ENCODE measurements around the gene HEXD. TPM values are rescaled to one million over a fixed set of nuclear protein-coding genes. Genes with fewer than 3 reads are reported as not detected.

The HEXD gene
- polyA plus RNA-seq, 3 donors = 8.9 to 61.5 (median 12.7) TPM

DNA sequence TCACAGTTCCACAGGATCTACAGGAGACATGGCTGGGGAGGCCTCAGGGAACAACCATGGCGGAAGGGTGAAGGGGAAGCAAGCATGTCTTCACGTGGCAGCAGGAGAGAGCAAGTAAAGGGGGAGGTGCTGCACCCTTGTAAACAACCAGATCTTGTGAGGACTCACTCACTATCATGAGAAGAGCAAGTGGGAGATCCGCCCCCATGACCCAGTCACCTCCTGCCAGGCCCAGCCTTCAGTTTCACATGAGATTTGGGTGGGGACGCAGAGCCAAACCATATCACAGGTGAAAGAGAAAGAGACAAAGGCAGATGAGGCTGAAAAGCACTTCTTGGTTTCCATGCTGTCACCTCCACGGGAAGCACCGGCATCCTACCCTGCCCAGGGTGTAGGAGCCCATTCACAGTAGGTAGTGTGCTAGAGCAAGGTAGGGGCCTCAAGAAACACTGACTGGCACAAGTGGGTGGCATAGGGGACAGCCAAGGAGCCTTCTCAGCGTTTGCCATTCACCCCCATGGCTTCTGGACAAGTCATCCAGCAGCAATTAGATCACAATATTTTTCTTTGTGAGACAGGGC, 47.0 kb downstream of the HEXD start:
- H3K4me1 ChIP-seq (ENCODE audit: control insufficient read depth in 1 of 2, insufficient read depth in 2 of 2, low read length in 2 of 2) = no peaks in the 10 kb centered on the region
- Mint-ChIP-seq H3K9me3 (no peaks in the 10 kb centered on the region), H3K27me3 (ENCODE audit: low read depth in 3 of 3) (peaks cover 0 to 1% (median 0%) of the 10 kb centered on the region in 3 donors), H3K27ac (no peak overlapping the region), H3K4me1 (no peaks in the 10 kb centered on the region), H3K36me3 (peaks cover 80 to 98% of the 10 kb centered on the region in 2 donors), H3K4me3 (no peak overlapping the region)
- H3K27me3 ChIP-seq (ENCODE audit: control insufficient read depth in 2 of 2, insufficient read depth in 2 of 2, low read length in 2 of 2) = no peaks in the 10 kb centered on the region
- no peak overlapping the region for H3K9ac ChIP-seq (ENCODE audit: insufficient read depth, low read length, poor library complexity, severe bottlenecking)
- H3K9me3 ChIP-seq (replicated peaks in 1 of 2; ENCODE audit: control insufficient read depth in 1 of 2, insufficient read depth in 1 of 2, low read length in 2 of 2) = no peaks in the 10 kb centered on the region
- intact Hi-C loops (cut with micrococcal nuclease) = no loop called here
- H3K4me3 ChIP-seq (replicated peaks in 1 of 3; ENCODE audit: low read depth in 2 of 3, low read length in 3 of 3) = no peak overlapping the region
- H3K27ac ChIP-seq (ENCODE audit: low read depth in 1 of 2, low read length in 2 of 2) = no peak overlapping the region
- H3K79me2 ChIP-seq (ENCODE audit: insufficient read depth, low read length) = peaks cover 13% of the 10 kb centered on the region
- H3K4me2 ChIP-seq (replicated peaks; ENCODE audit: extremely low read depth, low read length, poor library complexity, severe bottlenecking) = no peak overlapping the region
- peaks cover 32% of the 10 kb centered on the region for H4K20me1 ChIP-seq (ENCODE audit: insufficient read depth, low read length)
- TF ChIP-seq CTCF (IDR thresholded peaks at IDR 0.05) = no peak
- no peak overlapping the region for H2AFZ ChIP-seq (ENCODE audit: insufficient read depth, low read depth, low read length, poor library complexity, severe bottlenecking)
- no peak for DNase-seq
- 98% methylated on average over 4 of the region's 7 CpGs for WGBS (ENCODE audit: insufficient coverage)
- peaks cover 82 to 100% of the 10 kb centered on the region in 2 donors for H3K36me3 ChIP-seq (replicated peaks in 1 of 2; ENCODE audit: control insufficient read depth in 1 of 2, insufficient read depth in 2 of 2, low read length in 2 of 2)

- Histone ChIP-seq H3K27me3 (ENCODE audit: control insufficient read depth in 2 of 2, insufficient read depth in 2 of 2, low read length in 2 of 2) (no peaks in the 10 kb centered on the region), H3K9ac (ENCODE audit: insufficient read depth, low read length, poor library complexity, severe bottlenecking) (no peak overlapping the region), H3K36me3 (replicated peaks in 1 of 2; ENCODE audit: control insufficient read depth in 1 of 2, insufficient read depth in 2 of 2, low read length in 2 of 2) (peaks cover 72 to 89% of the 10 kb centered on the region in 2 donors), H3K27ac (ENCODE audit: low read depth in 1 of 2, low read length in 2 of 2) (no peak overlapping the region), H2AFZ (ENCODE audit: insufficient read depth, low read depth, low read length, poor library complexity, severe bottlenecking) (no peak overlapping the region), H3K4me3 (replicated peaks in 1 of 3; ENCODE audit: low read depth in 2 of 3, low read length in 3 of 3) (no peak overlapping the region), H4K20me1 (ENCODE audit: insufficient read depth, low read length) (peaks cover 11% of the 10 kb centered on the region), H3K4me1 (ENCODE audit: control insufficient read depth in 1 of 2, insufficient read depth in 2 of 2, low read length in 2 of 2) (no peaks in the 10 kb centered on the region), H3K9me3 (replicated peaks in 1 of 2; ENCODE audit: control insufficient read depth in 1 of 2, insufficient read depth in 1 of 2, low read length in 2 of 2) (no peaks in the 10 kb centered on the region), H3K79me2 (ENCODE audit: insufficient read depth, low read length) (peaks cover 2% of the 10 kb centered on the region), H3K4me2 (replicated peaks; ENCODE audit: extremely low read depth, low read length, poor library complexity, severe bottlenecking) (no peak overlapping the region)
- Mint-ChIP-seq H3K27me3 (ENCODE audit: low read depth in 3 of 3) (no peaks in the 10 kb centered on the region), H3K36me3 (peaks cover 64 to 92% of the 10 kb centered on the region in 2 donors), H3K27ac (no peak overlapping the region), H3K9me3 (peaks cover 0 to 4% (median 0%) of the 10 kb centered on the region in 7 donors), H3K4me1 (no peaks in the 10 kb centered on the region), H3K4me3 (no peak overlapping the region)
- WGBS (ENCODE audit: insufficient coverage) = 100% methylated on average over 7 of the region's 7 CpGs
- no peak for DNase-seq
- TF ChIP-seq CTCF (IDR thresholded peaks at IDR 0.05) = no peak
- intact Hi-C loops (cut with micrococcal nuclease) = no loop called here
These were observed 50.5 kb downstream of the HEXD start for GRCh38 chr17:82468692-82469091.
